OCI-LY3 (cell line): Measurements from ENCODE around the gene PBX3.

ENCODE experiments used
- H2AFZ ChIP-seq: fragments of 200-600, 300-600 bp; shearing (Covaris generic); 2 replicates; pipeline ENCODE4 v1.6.0; 2014; ENCODE audit warnings: antibody characterized with exemption, low read depth, low read length
- H3K27ac ChIP-seq: fragments of 200-600, 300-600 bp; sonication (generic); 2 replicates; pipeline ENCODE4 v1.5.1; 2014; ENCODE audit warnings: mild to moderate bottlenecking, low read length, moderate library complexity, mixed read lengths
- H3K27me3 ChIP-seq: fragments of 200-600, 300-600 bp; sonication (generic); 2 replicates; pipeline ENCODE4 v1.6.1; 2014; ENCODE audit warnings: low read depth, low read length, mixed read lengths
- H3K36me3 ChIP-seq: fragments of 200-600, 300-600 bp; sonication (generic); replicated peaks from 2 replicates; pipeline ENCODE3; 2014; ENCODE audit warnings: low read depth, low read length, mixed read lengths
- H3K4me1 ChIP-seq: fragments of 300-600, 200-600 bp; sonication (generic); 2 replicates; pipeline ENCODE4 v1.6.1; 2014; ENCODE audit warnings: low read length, mixed read lengths
- H3K4me2 ChIP-seq: fragments of 200-600, 300-600 bp; sonication (generic); 2 replicates; pipeline ENCODE4 v1.6.1; 2014; ENCODE audit warnings: low read length, mixed read lengths
- H3K4me3 ChIP-seq: fragments of 300-600, 200-600 bp; sonication (generic); 2 replicates; pipeline ENCODE4 v1.5.1; 2014; ENCODE audit warnings: antibody characterized with exemption, mild to moderate bottlenecking, low read length, moderate library complexity
- H3K79me2 ChIP-seq: fragments of 300-600, 200-600 bp; shearing (Covaris generic); 2 replicates; pipeline ENCODE4 v1.6.1; 2014; ENCODE audit warnings: mild to moderate bottlenecking, low read length, mixed read lengths
- H3K9ac ChIP-seq: fragments of 300-600, 200-600 bp; shearing (Covaris generic); 2 replicates; pipeline ENCODE4 v1.6.0; 2014; ENCODE audit warnings: mild to moderate bottlenecking, low read length, moderate library complexity
- H3K9me3 ChIP-seq: fragments of 200-600, 300-600 bp; shearing (Covaris generic); 2 replicates; pipeline ENCODE4 v1.6.1; 2014; ENCODE audit warnings: low read length, mixed read lengths; ENCODE audit not compliant: insufficient read depth
- H4K20me1 ChIP-seq: fragments of 200-600, 300-600 bp; sonication (generic); 2 replicates; pipeline ENCODE4 v1.6.1; 2016; ENCODE audit warnings: low read length, mixed read lengths; ENCODE audit not compliant: insufficient read depth
- CTCF ChIP-seq: fragments of 200-600, 300-600 bp; sonication (generic); IDR thresholded peaks from 2 replicates; pipeline ENCODE4 v1.5.1; 2014; ENCODE audit warnings: antibody characterized with exemption, low read length, low read depth
- EZH2phosphoT487 ChIP-seq: fragments of 200-600 bp; shearing (Covaris generic); IDR thresholded peaks from 2 replicates; pipeline ENCODE4 v1.6.1; 2018; ENCODE audit warnings: antibody characterized with exemption, mixed run types, low read depth

PBX3 gene

DNA sequence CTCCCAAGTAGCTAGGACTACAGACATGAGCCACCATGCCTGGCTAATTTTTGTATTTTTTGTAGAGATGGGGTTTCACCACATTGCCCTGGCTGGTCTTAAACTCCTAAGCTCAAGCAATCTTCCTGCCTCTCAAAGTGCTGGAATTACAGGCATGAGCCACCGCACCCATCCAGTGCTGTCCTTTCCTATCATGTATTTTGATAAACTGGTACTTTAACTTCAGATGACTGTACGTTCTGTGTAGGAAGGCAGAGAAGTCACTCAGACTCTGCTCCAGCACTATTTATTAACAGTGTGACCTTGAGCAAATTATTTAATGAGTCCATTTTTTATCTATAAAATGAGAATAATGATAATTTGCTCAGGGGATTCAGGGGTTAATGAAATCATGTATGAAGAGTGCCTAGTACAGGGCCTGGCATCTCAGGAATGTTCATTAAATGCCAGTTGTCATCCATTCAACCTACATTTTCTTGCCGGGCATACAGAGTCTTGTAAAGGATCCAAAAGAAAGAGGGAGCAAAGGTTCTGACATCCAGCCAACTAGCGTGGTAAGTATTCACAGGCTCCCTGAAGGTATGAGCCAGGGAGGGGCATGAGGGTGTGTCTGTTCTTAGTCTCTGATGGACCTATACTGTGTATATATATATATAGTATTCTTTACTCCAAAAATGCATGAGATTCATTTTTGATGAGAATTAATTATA is 201.9 kb downstream of the PBX3 start:
- Histone ChIP-seq H2AFZ (no peak overlapping the region), H3K9ac (no peak overlapping the region), H3K36me3 (no peaks in the 10 kb centered on the region), H3K27me3 (no peaks in the 10 kb centered on the region), H4K20me1 (no peaks in the 10 kb centered on the region), H3K4me3 (no peak overlapping the region), H3K4me1 (no peaks in the 10 kb centered on the region), H3K27ac (no peak overlapping the region), H3K9me3 (no peaks in the 10 kb centered on the region), H3K79me2 (no peaks in the 10 kb centered on the region), H3K4me2 (no peak overlapping the region)
- TF ChIP-seq CTCF, result no peak
- no peak for TF ChIP-seq EZH2phosphoT487

DNA sequence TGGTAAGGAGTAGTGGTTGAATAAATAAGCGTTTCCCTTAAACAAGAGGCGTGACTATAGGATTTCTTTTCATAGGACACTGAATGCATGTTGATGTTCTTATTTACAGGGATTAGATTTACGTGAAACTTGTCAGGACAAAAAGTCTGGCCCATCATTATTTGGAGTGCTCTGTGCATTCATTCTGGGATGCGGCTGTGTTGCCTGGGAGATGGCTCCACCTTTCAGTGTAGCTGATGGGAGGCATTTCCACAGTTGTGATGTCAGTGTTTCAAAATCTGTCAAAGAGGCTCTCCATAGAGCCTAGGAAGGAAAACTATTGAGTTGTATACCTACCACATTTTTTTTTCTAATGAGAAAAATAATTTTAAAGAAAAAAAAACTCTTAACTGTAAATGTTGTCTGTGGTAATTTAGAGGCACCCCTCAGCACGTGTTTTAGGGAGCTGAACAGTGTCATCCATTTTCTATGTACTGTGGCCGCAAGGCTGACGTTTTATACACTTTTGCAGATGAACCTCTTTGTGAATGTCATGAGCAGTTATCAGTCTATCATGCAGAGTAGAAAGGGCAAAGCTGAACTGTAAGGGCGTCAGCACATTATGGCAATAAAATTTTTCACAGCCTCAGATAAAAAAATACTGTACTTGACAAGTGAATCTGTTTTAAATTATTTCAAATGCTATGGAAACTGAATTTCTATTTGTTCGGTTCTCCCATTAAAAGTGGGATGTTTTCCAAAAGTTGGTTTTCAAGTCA is 202.7 kb downstream of the PBX3 start:
- H3K36me3 ChIP-seq, result no peaks in the 10 kb centered on the region
- H3K4me3 ChIP-seq, result no peak overlapping the region
- no peaks in the 10 kb centered on the region for H4K20me1 ChIP-seq
- H3K9ac ChIP-seq, result no peak overlapping the region
- no peaks in the 10 kb centered on the region for H3K9me3 ChIP-seq
- no peaks in the 10 kb centered on the region for H3K79me2 ChIP-seq
- no peak overlapping the region for H3K4me2 ChIP-seq
- no peaks in the 10 kb centered on the region for H3K4me1 ChIP-seq
- TF ChIP-seq CTCF, result no peak
- TF ChIP-seq EZH2phosphoT487, result no peak
- no peaks in the 10 kb centered on the region for H3K27me3 ChIP-seq
- no peak overlapping the region for H2AFZ ChIP-seq
- no peak overlapping the region for H3K27ac ChIP-seq

DNA sequence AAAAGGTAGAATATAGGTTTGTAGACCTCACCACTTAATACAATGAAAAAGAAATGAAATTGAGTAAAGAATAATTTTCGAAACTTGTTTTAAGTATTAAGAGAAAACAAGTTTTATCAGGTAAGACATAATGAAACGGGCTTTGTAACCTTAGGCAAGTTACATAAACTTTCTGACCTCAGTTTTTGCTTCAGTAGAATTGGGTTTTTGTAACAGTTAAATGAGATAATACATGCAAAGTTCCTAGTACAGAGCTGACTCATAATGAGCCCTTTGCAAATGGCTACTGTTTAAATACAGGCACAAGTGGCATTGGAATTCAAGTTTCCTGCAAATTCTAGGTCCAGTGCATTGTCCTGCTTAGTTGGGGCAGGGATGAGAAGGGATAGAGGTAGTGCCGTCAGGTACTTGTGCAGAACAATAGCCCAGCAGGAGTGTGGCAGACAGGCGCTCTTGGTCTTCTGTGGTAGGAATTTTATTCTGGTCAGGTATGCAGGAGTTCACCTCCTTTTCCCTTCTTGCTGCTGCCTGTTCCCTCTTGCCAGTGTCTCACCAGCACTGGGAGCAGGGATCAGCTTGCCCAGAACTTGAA is 203.8 kb downstream of the PBX3 start:
- Histone ChIP-seq H3K4me3 (no peak overlapping the region), H3K4me2 (no peak overlapping the region), H3K9ac (no peak overlapping the region)

More for the DNA sequence above, 203.8 kb downstream of the PBX3 start:
- Histone ChIP-seq H3K36me3 (no peaks in the 10 kb centered on the region), H4K20me1 (no peaks in the 10 kb centered on the region), H3K79me2 (no peaks in the 10 kb centered on the region), H3K4me1 (no peaks in the 10 kb centered on the region), H3K27ac (no peak overlapping the region), H3K27me3 (no peaks in the 10 kb centered on the region), H2AFZ (no peak overlapping the region), H3K9me3 (no peaks in the 10 kb centered on the region)
- no peak for TF ChIP-seq EZH2phosphoT487
- no peak for TF ChIP-seq CTCF
